GM12801 (cell line): ENCODE measurements around the gene NRXN3.

Source experiments
- CTCF ChIP-seq: IDR thresholded peaks from one replicate; pipeline ENCODE4 v1.5.1; 2011; ENCODE audit warnings: control low read depth; ENCODE audit not compliant: insufficient read length; ENCODE audit errors: extremely low read depth

Gene NRXN3

GRCh38 chr14:79090641-79091180 lies 920.5 kb downstream of the NRXN3 start:
- no peak for TF ChIP-seq CTCF

- no peak for TF ChIP-seq CTCF
Observed at GRCh38 chr14:79091381-79091963, 921.3 kb downstream of the NRXN3 start.

- no peak for TF ChIP-seq CTCF
Observed at GRCh38 chr14:79093531-79093930, 923.4 kb downstream of the NRXN3 start.

- no peak for TF ChIP-seq CTCF
Observed at GRCh38 chr14:79094951-79095350, 924.8 kb downstream of the NRXN3 start.

- TF ChIP-seq CTCF = no peak
Observed at GRCh38 chr14:79096811-79097210, 926.6 kb downstream of the NRXN3 start.

GRCh38 chr14:79098324-79098723 lies 928.2 kb downstream of the NRXN3 start:
- TF ChIP-seq CTCF = no peak

- TF ChIP-seq CTCF = no peak
Observed at GRCh38 chr14:79100578-79100977, 930.4 kb downstream of the NRXN3 start.
